ENCODE measurements around the gene SMIM9.

The SMIM9 gene

DNA sequence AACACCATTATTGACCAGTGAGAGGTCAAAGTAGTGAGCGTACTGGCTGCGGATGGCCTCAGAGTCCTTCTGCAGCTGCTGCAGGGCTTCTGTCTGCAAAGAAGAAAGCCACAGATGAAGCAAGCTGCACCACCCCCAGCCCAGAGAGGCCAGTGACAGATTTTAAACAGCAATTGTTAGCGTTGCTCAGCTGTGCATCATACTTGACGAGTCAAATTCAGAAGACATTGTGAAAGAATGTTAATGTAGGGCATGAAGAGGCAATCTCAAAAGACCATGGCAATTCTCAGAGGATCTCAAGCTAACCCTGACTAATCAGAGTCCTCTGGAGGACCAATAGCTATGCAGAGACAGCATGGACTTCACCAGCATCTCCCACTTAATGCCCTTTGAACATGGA is 55.2 kb downstream of the SMIM9 start:
- DNase-seq, result no peak

DNA sequence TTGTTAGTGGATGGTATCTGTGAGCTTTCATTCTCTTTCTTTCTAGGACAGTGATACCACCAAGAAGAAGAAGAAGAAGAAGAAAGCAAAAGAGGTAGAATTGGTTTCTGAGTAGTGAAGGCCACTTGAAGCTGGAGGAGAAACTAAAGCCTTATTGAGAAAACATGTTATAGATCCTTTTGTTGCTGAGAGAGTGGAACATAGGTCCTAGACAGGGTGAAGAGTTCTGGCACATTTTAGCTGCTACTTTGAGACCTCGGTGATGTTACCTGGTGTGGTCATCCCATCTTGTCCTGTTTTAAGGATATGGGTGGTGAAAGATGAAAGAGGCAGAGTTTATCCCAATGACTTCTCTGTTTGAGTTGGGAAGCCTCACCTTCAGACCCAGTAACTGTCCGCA is 57.7 kb downstream of the SMIM9 start:
- DNase-seq, result no peak

DNA sequence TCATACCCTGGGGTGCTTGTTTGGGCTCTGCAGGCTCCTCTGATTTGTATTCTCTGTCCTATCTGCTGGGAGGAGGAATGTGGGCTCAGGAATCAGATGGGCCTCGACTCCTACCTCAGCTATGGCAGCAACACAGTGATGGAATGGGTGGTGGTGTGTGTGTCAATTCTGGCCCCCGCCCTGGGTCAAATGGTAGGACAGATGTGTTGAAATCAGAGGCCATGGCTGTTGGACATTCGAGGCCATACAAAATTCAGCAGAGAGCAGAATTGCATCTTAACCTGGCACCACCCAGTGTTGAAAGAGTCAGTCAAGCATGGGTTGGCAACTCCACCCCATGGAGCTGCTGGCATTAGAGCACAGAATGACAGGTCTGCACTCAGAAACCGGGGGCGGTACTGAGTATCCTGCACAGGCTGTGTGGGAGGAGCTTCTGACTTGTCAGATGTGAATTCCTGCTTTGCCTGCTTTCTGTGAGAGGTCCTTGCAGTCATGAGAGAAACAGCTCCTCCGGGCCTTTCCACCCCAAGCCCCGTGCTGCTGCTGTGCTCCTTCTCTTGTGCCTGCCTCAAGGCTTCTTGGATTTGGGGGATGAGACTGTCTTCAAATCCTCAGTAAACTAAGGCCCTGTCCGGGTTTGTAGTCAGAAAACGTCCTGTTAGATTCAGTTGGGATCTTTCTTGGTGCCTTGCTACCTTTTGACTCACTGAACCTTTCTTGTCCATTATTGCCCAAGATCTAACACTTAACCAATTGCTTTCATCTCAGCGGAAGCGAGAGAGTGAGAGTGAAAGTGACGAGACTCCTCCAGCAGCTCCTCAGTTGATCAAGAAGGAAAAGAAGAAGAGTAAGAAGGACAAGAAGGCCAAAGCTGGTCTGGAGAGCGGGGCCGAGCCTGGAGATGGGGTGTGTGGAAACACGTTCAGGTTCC is 58.8 kb downstream of the SMIM9 start:
- no peak for DNase-seq

DNA sequence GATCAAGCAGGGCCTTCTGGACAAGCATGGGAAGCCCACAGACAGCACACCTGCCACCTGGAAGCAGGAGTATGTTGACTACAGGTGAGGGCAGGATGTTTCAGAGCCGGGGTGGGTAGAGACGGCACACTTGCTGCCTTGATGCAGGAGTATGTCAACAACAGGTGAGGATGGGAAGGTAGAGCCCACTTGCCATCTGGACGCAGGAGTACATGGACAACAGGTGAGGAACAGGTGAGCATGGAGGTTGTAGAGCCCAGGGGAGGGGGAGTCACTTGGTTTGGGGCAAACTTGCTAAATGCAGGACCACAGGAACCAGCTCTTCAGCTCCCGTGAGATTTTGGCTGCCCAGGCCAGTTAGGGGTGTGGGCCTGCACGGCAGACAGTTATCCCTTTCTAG is 59.8 kb downstream of the SMIM9 start:
- no peak for DNase-seq
